ENCODE results near the gene RAPGEF5.

Gene RAPGEF5

DNA sequence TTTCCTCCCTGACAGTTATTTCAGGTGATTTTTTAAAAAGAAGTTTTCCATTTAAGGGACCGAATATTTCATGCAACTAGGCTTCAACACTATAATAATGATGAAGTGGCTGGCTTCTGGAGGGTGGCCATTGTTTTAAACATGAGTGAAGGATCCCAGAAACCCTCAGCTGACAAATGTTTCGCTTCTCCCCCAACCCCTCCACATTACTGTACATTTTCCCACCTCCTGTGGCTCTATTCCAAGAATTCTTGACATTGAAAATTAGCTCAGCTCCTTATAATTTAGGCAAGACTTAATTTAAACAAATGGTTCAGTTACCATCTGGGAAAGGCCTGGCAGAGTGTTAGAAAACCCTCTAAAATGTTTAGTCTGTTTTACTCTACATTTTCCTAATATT lies 281.4 kb downstream of the RAPGEF5 start:
- TF ChIP-seq, protein P1, sequence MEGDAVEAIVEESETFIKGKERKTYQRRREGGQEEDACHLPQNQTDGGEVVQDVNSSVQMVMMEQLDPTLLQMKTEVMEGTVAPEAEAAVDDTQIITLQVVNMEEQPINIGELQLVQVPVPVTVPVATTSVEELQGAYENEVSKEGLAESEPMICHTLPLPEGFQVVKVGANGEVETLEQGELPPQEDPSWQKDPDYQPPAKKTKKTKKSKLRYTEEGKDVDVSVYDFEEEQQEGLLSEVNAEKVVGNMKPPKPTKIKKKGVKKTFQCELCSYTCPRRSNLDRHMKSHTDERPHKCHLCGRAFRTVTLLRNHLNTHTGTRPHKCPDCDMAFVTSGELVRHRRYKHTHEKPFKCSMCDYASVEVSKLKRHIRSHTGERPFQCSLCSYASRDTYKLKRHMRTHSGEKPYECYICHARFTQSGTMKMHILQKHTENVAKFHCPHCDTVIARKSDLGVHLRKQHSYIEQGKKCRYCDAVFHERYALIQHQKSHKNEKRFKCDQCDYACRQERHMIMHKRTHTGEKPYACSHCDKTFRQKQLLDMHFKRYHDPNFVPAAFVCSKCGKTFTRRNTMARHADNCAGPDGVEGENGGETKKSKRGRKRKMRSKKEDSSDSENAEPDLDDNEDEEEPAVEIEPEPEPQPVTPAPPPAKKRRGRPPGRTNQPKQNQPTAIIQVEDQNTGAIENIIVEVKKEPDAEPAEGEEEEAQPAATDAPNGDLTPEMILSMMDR (conservative IDR thresholded peaks at IDR 0.05; ENCODE audit: low read depth, low read length): no peak
- no peak overlapping the region for H3K4me3 ChIP-seq (ENCODE audit: low read length)
- no peak for DNase-seq (ENCODE audit: low read depth)

DNA sequence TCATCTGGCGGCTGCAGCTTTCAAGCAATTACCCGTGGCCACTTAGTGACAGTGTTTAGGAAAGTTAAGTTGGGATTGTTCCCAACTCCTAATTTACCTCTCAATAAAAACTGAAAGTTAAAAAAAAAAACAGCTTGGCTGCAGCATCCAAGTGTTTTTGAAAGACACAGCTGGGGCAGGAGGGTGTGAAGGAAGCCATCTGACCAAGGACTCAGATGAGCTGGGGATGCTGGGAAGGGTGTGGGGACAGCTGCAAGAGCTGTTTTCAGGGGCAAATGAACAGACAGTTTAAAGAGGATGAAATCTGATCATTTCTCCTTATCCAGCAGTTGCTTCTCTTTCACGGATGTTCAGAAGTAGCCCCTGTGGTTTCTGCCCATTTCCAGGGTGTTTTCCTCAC lies 282.1 kb downstream of the RAPGEF5 start:
- H3K4me3 ChIP-seq (ENCODE audit: low read length): no peak overlapping the region
- DNase-seq (ENCODE audit: low read depth): no peak
- TF ChIP-seq, protein P1 (conservative IDR thresholded peaks at IDR 0.05; ENCODE audit: low read depth, low read length): no peak

Data from retinal pigment epithelial cell (primary cell).